ENCODE data around the gene KAT6B.
"Not testable (repeated sequence)": the region's sequence is repeated elsewhere in the genome, so short reads cannot be mapped to it uniquely, and the experiment has no call there.

The KAT6B gene

GRCh38 chr10:74875966-74876365, 49.6 kb downstream of the KAT6B start:
- no peak overlapping the region for H3K27ac Mint-ChIP-seq
- peaks cover 16% of the 10 kb centered on the region for H3K4me1 Mint-ChIP-seq (ENCODE audit: low read depth)
- no peak overlapping the region for H3K4me3 Mint-ChIP-seq
- H3K36me3 Mint-ChIP-seq (ENCODE audit: low read depth), result no peaks in the 10 kb centered on the region
- intact Hi-C loops (cut with micrococcal nuclease), result no loop called here
- no peaks in the 10 kb centered on the region for H3K9me3 Mint-ChIP-seq
- no peaks in the 10 kb centered on the region for H3K27me3 Mint-ChIP-seq

DNA sequence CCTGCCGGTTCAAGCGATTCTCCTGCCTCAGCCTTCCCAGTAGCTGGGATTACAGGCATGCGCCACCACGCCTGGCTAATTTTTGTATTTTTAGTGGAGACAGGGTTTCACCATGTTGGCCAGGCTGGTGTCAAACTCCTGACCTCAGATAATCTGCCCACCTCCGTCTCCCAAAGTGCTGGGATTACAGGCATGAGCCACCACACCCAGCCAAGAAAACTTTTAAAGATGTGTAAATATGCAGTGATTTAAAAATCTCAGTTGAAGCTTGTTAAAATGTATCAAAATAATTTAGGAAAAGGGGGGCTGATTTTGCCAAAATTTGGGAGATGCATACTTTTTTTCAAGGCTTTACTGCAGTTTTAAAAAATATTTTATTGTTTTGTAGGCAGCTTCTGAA, 50.7 kb downstream of the KAT6B start:
- H3K27me3 Mint-ChIP-seq; H3K27ac Mint-ChIP-seq; H3K9me3 Mint-ChIP-seq; H3K36me3 Mint-ChIP-seq (ENCODE audit: low read depth); intact Hi-C loops (cut with micrococcal nuclease); H3K4me3 Mint-ChIP-seq: not testable (repeated sequence)
- H3K4me1 Mint-ChIP-seq (ENCODE audit: low read depth), result peaks cover 11% of the 10 kb centered on the region

- no peaks in the 10 kb centered on the region for H3K27me3 Mint-ChIP-seq
- no peaks in the 10 kb centered on the region for H3K36me3 Mint-ChIP-seq (ENCODE audit: low read depth)
- H3K27ac Mint-ChIP-seq, result no peak overlapping the region
- H3K4me3 Mint-ChIP-seq, result no peak overlapping the region
- peaks cover 11% of the 10 kb centered on the region for H3K4me1 Mint-ChIP-seq (ENCODE audit: low read depth)
- H3K9me3 Mint-ChIP-seq, result no peaks in the 10 kb centered on the region
- intact Hi-C loops (cut with micrococcal nuclease), result no loop called here
These were observed 51.5 kb downstream of the KAT6B start for GRCh38 chr10:74877898-74878297.

DNA sequence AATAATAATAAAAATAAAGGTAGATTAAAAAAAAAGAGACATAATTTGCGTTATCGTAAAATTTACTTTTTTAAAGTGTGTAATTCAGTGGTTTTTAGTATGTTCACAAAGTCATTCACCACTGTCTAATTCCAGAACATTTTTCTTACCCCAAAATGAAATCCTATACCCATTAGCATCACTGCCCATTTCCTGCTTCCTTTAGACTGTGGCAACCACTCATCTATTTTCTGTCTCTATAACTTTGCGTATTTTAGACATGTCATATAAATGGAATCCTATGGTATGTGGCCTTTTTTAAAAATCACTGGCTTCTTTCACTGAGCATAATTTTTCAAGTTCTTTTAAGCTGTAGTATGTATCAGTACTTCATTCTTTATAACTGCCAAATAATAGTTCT, 53.6 kb downstream of the KAT6B start:
- no peak overlapping the region for H3K4me3 Mint-ChIP-seq
- no peaks in the 10 kb centered on the region for H3K9me3 Mint-ChIP-seq
- H3K4me1 Mint-ChIP-seq (ENCODE audit: low read depth), result peaks cover 6% of the 10 kb centered on the region
- no peaks in the 10 kb centered on the region for H3K36me3 Mint-ChIP-seq (ENCODE audit: low read depth)
- H3K27ac Mint-ChIP-seq, result peak overlapping the region; percentile 39
- intact Hi-C loops (cut with micrococcal nuclease), result no loop called here
- H3K27me3 Mint-ChIP-seq, result no peaks in the 10 kb centered on the region

DNA sequence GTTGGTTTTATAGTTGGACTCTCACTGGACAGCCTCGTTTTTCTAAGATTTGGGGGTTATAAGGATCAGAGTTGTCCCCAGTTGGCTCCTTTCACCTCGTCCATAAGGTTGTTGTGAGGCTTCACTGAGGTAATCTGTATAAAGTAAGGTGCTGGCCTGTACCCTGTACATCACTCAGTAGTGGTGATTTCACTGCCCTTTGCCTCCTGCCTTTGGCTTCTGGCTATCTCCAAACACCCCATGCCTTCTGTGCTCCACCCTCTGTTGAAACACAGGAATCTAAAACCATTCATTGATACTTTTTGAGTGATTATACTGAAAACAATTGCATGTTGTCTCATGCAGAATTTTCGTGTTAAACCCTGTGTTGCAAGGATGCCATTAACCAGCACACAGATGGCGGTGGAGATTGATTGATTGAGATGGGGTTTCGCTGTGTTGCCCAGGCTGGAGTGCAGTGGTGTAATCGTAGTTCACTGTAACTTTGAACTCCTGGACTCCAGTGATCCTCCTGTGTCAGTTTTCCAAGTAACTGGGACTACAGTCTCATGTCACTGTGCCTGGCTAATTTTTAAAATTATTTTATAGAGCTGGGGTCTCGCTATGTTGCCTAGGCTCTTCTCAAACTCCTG, 55.0 kb downstream of the KAT6B start:
- Mint-ChIP-seq H3K9me3 (no peaks in the 10 kb centered on the region), H3K36me3 (ENCODE audit: low read depth) (no peaks in the 10 kb centered on the region), H3K4me3 (no peak overlapping the region), H3K27ac (no peak overlapping the region), H3K27me3 (no peaks in the 10 kb centered on the region), H3K4me1 (ENCODE audit: low read depth) (no peaks in the 10 kb centered on the region)
- intact Hi-C loops (cut with micrococcal nuclease), result no loop called here

GRCh38 chr10:74882427-74882826, 56.0 kb downstream of the KAT6B start:
- H3K4me3 Mint-ChIP-seq, result no peak overlapping the region
- peaks cover 10% of the 10 kb centered on the region for H3K4me1 Mint-ChIP-seq (ENCODE audit: low read depth)
- no peak overlapping the region for H3K27ac Mint-ChIP-seq
- intact Hi-C loops (cut with micrococcal nuclease), result no loop called here
- H3K36me3 Mint-ChIP-seq (ENCODE audit: low read depth), result no peaks in the 10 kb centered on the region
- no peaks in the 10 kb centered on the region for H3K9me3 Mint-ChIP-seq
- no peaks in the 10 kb centered on the region for H3K27me3 Mint-ChIP-seq

DNA sequence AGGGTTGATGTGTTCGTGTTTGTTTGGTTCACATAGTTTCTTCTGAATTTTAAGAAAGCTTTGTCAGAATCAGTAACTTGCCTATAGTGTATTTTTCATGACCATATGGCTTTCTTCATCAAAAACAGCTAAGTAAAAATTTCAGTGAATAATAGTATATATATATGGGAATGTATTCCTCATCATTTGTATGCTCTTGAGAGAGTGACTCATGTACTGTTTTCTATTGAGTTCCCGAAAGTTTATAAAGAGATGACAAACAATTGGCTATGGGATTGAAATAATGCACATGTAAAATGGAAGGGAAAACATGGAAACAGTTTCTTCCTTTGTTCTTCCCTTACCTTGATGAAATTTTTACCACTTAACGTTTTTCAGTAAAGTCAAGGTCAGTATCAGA, 56.4 kb downstream of the KAT6B start:
- no peaks in the 10 kb centered on the region for H3K27me3 Mint-ChIP-seq
- no peak overlapping the region for H3K27ac Mint-ChIP-seq
- peaks cover 14% of the 10 kb centered on the region for H3K4me1 Mint-ChIP-seq (ENCODE audit: low read depth)
- H3K4me3 Mint-ChIP-seq, result no peak overlapping the region
- H3K36me3 Mint-ChIP-seq (ENCODE audit: low read depth), result no peaks in the 10 kb centered on the region
- no peaks in the 10 kb centered on the region for H3K9me3 Mint-ChIP-seq
- intact Hi-C loops (cut with micrococcal nuclease), result no loop called here

DNA sequence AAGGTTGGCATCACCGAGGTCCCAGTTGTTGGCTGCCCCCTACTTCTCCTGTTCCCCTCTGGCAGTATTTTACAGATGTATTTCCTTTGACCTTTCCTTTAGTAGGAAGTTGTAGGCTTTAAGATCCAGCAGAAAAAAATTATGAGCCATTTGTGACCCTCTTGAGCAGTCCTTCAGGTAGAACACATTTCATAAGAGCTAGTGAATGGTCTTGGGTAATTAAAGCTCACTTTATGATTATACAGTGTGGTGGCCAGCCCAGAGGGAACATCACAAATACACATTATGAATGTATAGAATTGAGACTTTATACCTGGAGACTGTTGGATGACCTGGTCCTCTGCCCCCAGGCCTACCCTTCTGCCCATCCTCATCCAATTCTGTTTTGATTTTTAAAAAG, 57.0 kb downstream of the KAT6B start:
- no peaks in the 10 kb centered on the region for H3K27me3 Mint-ChIP-seq
- no peaks in the 10 kb centered on the region for H3K9me3 Mint-ChIP-seq
- H3K4me1 Mint-ChIP-seq (ENCODE audit: low read depth), result peaks cover 17% of the 10 kb centered on the region
- no peaks in the 10 kb centered on the region for H3K36me3 Mint-ChIP-seq (ENCODE audit: low read depth)
- H3K27ac Mint-ChIP-seq, result no peak overlapping the region
- H3K4me3 Mint-ChIP-seq, result no peak overlapping the region
- intact Hi-C loops (cut with micrococcal nuclease), result no loop called here

DNA sequence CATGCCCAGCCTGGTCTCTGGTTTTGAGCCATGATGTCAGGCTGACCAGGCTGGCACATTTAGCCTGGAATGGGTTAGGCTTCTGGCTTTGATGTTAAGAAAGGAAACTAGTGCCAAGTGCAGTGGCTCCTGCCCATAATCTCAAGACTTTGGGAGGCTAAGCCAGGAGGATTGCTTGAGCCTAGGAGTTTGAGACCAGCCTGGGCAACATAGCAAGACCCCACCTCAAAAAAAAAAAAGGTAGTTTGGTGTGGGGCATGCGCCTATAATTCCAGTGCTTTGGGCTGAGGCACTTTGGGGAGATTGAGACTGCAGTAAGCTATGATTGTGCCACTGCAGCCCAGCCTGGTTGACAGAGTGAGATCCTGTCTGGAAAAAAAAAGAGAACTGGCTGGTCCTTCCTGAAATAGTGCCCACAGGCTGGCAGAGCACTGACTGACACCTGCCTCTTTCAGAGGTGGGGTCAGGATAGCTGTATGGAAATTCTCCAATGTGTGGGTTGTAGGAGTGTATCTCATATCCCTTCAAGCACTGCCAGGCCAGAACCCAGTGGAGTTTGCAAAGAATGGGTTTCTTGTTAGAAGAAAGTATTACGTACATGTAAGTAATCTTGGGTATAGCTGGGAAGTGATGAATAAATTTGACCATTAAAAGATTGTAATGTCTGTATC, 61.3 kb downstream of the KAT6B start:
- Mint-ChIP-seq H3K36me3 (ENCODE audit: low read depth) (no peaks in the 10 kb centered on the region), H3K4me3 (no peak overlapping the region), H3K4me1 (ENCODE audit: low read depth) (peaks cover 26% of the 10 kb centered on the region), H3K27me3 (no peaks in the 10 kb centered on the region), H3K9me3 (no peaks in the 10 kb centered on the region), H3K27ac (no peak overlapping the region)
- intact Hi-C loops (cut with micrococcal nuclease), result no loop called here

DNA sequence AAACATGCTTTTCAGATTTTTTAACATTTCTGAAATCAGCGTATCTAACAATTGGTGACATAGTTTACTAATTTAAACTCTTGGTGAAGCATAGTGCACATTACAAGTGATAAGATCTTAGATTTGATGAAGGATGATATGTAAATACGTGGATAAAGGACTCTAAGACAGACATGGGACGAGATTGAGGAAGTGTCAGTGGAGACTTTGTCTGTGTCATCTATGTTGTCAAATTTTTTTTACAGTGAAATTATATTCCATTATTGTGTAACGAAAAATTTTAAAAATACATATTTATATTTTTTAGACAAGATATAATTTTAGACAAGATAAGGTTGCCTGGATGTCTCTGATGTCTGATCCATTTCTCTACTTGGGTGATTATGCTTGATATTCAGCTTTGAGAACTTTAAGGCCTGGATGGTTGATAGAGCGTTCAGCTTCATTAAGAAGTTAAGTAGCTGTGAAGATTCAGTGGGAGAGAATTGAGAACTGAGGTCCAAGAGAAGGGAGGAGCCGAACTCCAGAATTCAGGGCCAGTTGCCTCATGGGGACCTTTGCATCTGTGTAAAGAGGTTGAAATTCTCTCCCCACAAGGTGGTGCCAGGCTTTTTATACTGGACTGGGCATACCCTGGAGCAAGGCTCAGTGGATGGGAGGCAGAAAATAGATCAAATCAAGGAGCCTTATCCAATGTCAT, 62.7 kb downstream of the KAT6B start:
- Mint-ChIP-seq H3K36me3 (ENCODE audit: low read depth) (no peaks in the 10 kb centered on the region), H3K27me3 (no peaks in the 10 kb centered on the region), H3K27ac (peak overlapping the region; percentile 54), H3K4me3 (no peak overlapping the region), H3K9me3 (no peaks in the 10 kb centered on the region), H3K4me1 (ENCODE audit: low read depth) (peaks cover 30% of the 10 kb centered on the region)
- intact Hi-C loops (cut with micrococcal nuclease), result no loop called here

DNA sequence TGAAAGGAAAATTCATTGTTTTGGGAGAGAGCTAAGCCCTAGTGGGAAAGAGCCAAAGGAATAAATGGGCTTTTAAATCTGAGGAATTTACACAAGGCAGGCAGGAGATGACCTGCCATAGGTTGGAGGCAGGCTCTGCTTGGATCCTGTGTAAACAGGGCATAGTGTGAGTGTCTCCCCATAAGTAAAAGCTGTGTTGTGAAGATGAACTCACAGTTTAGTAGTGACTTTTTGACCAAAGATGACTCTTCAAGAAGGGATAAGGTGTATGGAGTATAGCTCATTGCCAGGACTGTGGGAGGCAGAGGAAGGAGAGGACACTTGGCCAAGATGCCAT, 63.2 kb downstream of the KAT6B start:
- intact Hi-C loops (cut with micrococcal nuclease), result no loop called here

GRCh38 chr10:74890460-74890859, 64.1 kb downstream of the KAT6B start:
- H3K27ac Mint-ChIP-seq, result no peak overlapping the region

More for the DNA sequence above, 63.2 kb downstream of the KAT6B start:
- peaks cover 30% of the 10 kb centered on the region for H3K4me1 Mint-ChIP-seq (ENCODE audit: low read depth)
- no peaks in the 10 kb centered on the region for H3K27me3 Mint-ChIP-seq
- peak overlapping the region; percentile 54 for H3K27ac Mint-ChIP-seq
- no peaks in the 10 kb centered on the region for H3K36me3 Mint-ChIP-seq (ENCODE audit: low read depth)
- no peak overlapping the region for H3K4me3 Mint-ChIP-seq
- no peaks in the 10 kb centered on the region for H3K9me3 Mint-ChIP-seq

DNA sequence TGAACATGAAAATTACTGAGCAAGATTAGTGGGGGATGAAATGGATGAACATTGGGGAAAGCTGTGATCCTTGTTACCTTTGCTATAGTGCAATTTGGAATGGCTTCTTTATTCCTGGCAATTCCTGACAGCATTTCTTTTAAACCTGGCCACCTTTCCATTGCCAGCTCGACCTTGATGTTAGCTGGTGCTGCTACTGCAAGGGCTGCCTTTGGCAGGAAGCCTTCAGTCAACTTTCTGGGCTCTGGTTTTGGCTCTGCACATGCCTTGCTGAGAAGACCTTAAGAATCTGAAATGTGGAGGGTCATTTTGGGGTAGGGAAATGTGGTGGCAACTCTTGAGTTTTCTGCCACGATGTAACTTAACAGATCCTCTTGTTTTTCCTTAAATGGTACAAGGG, 64.7 kb downstream of the KAT6B start:
- H3K27ac Mint-ChIP-seq, result no peak overlapping the region
- H3K4me1 Mint-ChIP-seq (ENCODE audit: low read depth), result peaks cover 30% of the 10 kb centered on the region
- no peaks in the 10 kb centered on the region for H3K9me3 Mint-ChIP-seq
- intact Hi-C loops (cut with micrococcal nuclease), result no loop called here
- no peak overlapping the region for H3K4me3 Mint-ChIP-seq
- no peaks in the 10 kb centered on the region for H3K27me3 Mint-ChIP-seq
- H3K36me3 Mint-ChIP-seq (ENCODE audit: low read depth), result no peaks in the 10 kb centered on the region

More at GRCh38 chr10:74890460-74890859, 64.1 kb downstream of the KAT6B start:
- no peaks in the 10 kb centered on the region for H3K27me3 Mint-ChIP-seq
- no peaks in the 10 kb centered on the region for H3K36me3 Mint-ChIP-seq (ENCODE audit: low read depth)
- H3K4me3 Mint-ChIP-seq, result no peak overlapping the region
- H3K4me1 Mint-ChIP-seq (ENCODE audit: low read depth), result peaks cover 30% of the 10 kb centered on the region
- intact Hi-C loops (cut with micrococcal nuclease), result no loop called here
- H3K9me3 Mint-ChIP-seq, result no peaks in the 10 kb centered on the region

- H3K4me3 Mint-ChIP-seq, result no peak overlapping the region
- no peaks in the 10 kb centered on the region for H3K9me3 Mint-ChIP-seq
- no peaks in the 10 kb centered on the region for H3K36me3 Mint-ChIP-seq (ENCODE audit: low read depth)
- no peak overlapping the region for H3K27ac Mint-ChIP-seq
- intact Hi-C loops (cut with micrococcal nuclease), result no loop called here
- no peaks in the 10 kb centered on the region for H3K27me3 Mint-ChIP-seq
- H3K4me1 Mint-ChIP-seq (ENCODE audit: low read depth), result peaks cover 21% of the 10 kb centered on the region
These were observed 66.4 kb downstream of the KAT6B start for GRCh38 chr10:74892839-74893238.
